Colonic mucosa (tissue), 4 donors: Measurements from ENCODE around the gene PDLIM7. TPM values are rescaled to one million over a fixed set of nuclear protein-coding genes. Genes with fewer than 3 reads are reported as not detected.

Source experiments
- DNase-seq: peaks from one replicate; pipeline ENCODE4 v3.0.0-alpha.2; 2020
- H3K27ac ChIP-seq: fragments of 200-600 bp; one replicate; pipeline ENCODE4 v1.8.0; 2021
- H3K27me3 ChIP-seq: fragments of 200-600 bp; one replicate; pipeline ENCODE4 v1.8.0; 2021
- H3K36me3 ChIP-seq: fragments of 200-600 bp; one replicate; pipeline ENCODE4 v1.8.0; 2021
- H3K4me1 ChIP-seq: fragments of 200-600 bp; one replicate; pipeline ENCODE4 v1.8.0; 2021; ENCODE audit warnings: mild to moderate bottlenecking
- H3K4me3 ChIP-seq: fragments of 200-600 bp; one replicate; pipeline ENCODE4 v1.8.0; 2021
- H3K9ac ChIP-seq, 2 donors: one replicate each; pipeline ENCODE4 v1.7.0; 2013; ENCODE audit warnings: control low read depth in 2 of 2, low read depth in 2 of 2, low read length in 2 of 2
- H3K9me3 ChIP-seq: fragments of 200-600 bp; one replicate; pipeline ENCODE4 v1.8.0; 2021
- intact Hi-C: fragments of 100-400 bp; cut with DNase I; formaldehyde crosslinking; loops from one replicate; pipeline ENCODE4 v1.14.1; 2022
- total RNA-seq, 2 donors: library from RNA; stranded (reverse); fragmentation: NEBNext Ultra II Directional in 1 of 2; extraction: Animal tissue kit (Norgen Biotek cat#: 25700) in 1 of 2; gene quantifications; one replicate each; pipeline ENCODE4 v1.2.1, GENCODE V29; 2021
- TF ChIP-seq, protein P1 (sequence below): fragments of 200-600 bp; IDR thresholded peaks from one replicate; pipeline ENCODE4 v1.8.0; 2022; ENCODE audit warnings: antibody characterized with exemption, mild to moderate bottlenecking
- donor health status: healthy.
- donor health status: DM: no; HTN: no; CAD: no.
- donor health status: DM: no; HTN: no; CAD: no.

PDLIM7 gene
- total RNA-seq, 2 donors from 2014 or later, result 19.7 to 44.9 TPM

DNA sequence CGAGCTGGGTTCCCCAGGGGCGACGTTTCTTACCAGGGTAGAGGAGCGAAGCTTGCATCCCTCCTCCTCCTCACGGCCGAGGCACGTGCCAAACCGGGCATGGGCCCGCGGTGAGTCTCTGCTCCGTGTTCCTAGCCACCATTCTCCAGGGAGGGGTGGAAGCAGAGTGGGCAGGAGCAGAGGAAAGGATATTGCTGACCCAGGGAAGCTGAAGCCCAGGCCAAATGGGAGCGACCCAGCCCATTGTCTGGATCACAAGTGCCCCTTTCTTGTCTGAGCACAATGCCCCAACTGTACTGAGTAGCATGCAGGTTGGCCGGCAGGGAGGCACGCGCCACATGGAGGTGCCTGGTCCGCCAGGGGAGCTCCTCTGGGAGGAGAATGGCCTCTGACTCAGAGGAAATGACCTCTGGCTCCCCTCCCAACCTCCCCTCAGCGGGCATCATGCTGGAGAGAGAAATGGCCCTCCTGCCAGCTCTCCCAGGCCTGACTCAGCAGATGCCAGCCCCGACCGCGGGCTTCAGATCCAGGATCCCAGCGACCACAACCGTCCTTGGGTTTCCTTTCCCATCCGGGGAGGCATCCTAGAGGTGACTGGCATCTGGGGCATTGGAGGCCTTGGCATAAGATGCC, 49.7 kb downstream of the PDLIM7 start:
- H3K9me3 ChIP-seq, result no peaks in the 10 kb centered on the region
- intact Hi-C loops, result no loop called here
- TF ChIP-seq, protein P1, sequence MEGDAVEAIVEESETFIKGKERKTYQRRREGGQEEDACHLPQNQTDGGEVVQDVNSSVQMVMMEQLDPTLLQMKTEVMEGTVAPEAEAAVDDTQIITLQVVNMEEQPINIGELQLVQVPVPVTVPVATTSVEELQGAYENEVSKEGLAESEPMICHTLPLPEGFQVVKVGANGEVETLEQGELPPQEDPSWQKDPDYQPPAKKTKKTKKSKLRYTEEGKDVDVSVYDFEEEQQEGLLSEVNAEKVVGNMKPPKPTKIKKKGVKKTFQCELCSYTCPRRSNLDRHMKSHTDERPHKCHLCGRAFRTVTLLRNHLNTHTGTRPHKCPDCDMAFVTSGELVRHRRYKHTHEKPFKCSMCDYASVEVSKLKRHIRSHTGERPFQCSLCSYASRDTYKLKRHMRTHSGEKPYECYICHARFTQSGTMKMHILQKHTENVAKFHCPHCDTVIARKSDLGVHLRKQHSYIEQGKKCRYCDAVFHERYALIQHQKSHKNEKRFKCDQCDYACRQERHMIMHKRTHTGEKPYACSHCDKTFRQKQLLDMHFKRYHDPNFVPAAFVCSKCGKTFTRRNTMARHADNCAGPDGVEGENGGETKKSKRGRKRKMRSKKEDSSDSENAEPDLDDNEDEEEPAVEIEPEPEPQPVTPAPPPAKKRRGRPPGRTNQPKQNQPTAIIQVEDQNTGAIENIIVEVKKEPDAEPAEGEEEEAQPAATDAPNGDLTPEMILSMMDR, result no peak
- H3K27ac ChIP-seq, result no peak overlapping the region
- no peak overlapping the region for H3K4me3 ChIP-seq
- no peaks in the 10 kb centered on the region for H3K36me3 ChIP-seq
- DNase-seq, result peak; percentile 54
- no peak overlapping the region for H3K9ac ChIP-seq
- H3K27me3 ChIP-seq, result no peaks in the 10 kb centered on the region
- H3K4me1 ChIP-seq, result peaks cover 8% of the 10 kb centered on the region

DNA sequence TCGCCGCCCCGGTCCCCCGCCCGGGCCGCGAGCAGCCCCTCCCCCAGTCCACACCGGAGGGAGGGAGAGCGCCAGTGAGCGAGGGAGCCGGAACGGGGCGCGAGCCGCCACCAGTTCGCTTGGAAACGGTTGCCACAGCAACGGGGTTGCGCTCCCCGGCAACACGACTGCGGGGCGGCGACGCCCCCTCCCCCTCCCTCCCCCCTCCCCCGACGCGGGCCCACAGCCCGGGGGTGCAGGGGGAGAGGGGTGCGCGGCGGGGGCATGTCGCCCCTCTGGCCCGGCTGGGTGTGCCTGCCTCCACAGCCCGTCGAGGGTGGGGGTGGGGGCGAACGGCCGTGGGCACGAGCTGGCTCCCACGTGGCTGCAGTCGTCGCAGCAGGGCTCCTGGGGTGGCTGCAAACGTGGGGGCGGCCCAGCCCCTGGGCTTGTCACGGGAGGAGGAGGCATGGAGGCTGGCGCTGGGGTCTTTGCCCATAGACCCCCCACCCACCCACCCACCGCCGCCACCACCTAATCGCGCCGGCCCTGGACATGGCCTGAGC, 50.3 kb downstream of the PDLIM7 start:
- H3K4me3 ChIP-seq, result peak overlapping the region; percentile 62
- H3K27ac ChIP-seq, result no peak overlapping the region
- H3K36me3 ChIP-seq, result no peaks in the 10 kb centered on the region
- TF ChIP-seq, protein P1, result no peak
- H3K9me3 ChIP-seq, result no peaks in the 10 kb centered on the region
- peak; percentile 65 for DNase-seq
- peak overlapping the region in 1 of 2 donors; percentile 54 for H3K9ac ChIP-seq
- intact Hi-C loops, result no loop called here
- H3K4me1 ChIP-seq, result peaks cover 8% of the 10 kb centered on the region
- H3K27me3 ChIP-seq, result no peaks in the 10 kb centered on the region

DNA sequence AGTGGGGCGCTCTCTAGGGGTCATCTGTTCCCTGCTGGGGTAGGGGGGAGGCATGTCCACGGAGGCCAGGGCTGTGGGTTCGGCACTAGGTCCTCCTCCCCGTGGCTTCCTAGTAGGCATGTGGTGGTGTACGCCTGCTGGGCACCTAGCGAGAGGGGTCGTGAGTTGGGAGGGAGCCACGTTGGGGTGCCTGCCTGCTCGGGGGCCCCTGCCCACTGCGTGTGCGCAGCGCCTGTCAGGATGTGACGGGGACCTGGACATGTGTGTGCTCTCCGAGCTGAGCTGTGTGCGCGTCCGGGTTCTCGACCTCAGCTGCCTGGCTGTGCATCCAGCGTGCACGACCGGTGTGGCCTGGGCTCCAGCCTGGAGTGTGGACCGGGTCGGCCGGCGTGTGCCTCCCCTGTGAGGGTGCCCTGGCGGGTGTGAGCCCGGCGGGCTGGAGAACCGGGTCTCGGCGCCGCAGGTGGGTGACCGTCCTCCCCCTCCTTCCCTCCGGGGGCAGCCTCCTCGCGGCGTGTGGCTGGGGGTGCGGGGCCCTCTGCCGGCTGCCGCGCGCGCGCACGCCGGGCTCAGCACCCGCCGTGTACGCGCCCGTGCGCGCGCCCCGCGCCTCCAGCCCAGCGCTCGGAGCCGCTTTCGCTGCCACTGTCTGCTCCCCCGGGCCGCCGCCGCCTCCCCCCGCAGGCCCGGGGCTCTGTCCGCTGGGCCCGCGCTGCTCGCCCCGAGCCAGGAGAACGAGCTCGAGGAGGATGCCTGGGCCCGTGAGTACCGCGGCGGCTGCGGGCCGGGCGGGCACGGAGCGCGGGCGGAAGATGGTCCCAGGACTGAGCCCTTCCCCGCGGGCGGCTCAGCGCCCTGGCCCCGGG, 51.0 kb downstream of the PDLIM7 start, which contains the start of gene PRR7:
PRR7 (plus strand) TSS at position 615 of the 866 bp plus-strand sequence. CDS start 8,254 bp downstream, outside the sequence.
- no peaks in the 10 kb centered on the region for H3K27me3 ChIP-seq
- intact Hi-C loops, result no loop called here
- peaks cover 8% of the 10 kb centered on the region for H3K4me1 ChIP-seq
- H3K9ac ChIP-seq, result peak within 1 kb of the TSS; percentile 54 to 64
- H3K4me3 ChIP-seq, result peak within 1 kb of the TSS; percentile 62
- peak; percentile 53 for DNase-seq
- H3K27ac ChIP-seq, result no peak within 1 kb of the TSS
- no peaks in the 10 kb centered on the region for H3K9me3 ChIP-seq
- no peaks in the 10 kb centered on the region for H3K36me3 ChIP-seq
- TF ChIP-seq, protein P1, result no peak

DNA sequence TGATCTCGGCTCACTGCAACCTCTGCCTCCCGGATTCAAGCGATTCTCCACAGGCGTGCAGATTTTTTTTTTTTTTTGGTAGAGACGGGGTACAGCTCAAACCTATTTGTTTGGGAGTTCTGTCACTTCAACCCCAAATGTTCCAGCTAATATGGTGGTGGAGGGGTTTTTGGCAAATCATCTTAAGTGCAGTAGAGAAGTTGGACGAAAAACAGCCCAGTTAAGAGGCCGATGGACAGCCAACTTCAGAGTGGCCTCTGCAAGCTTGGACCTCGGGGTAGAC, 51.5 kb downstream of the PDLIM7 start:
- H3K27ac ChIP-seq, result no peak overlapping the region

More for the DNA sequence above, 51.5 kb downstream of the PDLIM7 start:
- no peaks in the 10 kb centered on the region for H3K9me3 ChIP-seq
- no peaks in the 10 kb centered on the region for H3K27me3 ChIP-seq
- no peaks in the 10 kb centered on the region for H3K36me3 ChIP-seq
- intact Hi-C loops, result no loop called here
- H3K9ac ChIP-seq, result peak overlapping the region; percentile 54 to 64
- peaks cover 8% of the 10 kb centered on the region for H3K4me1 ChIP-seq
- TF ChIP-seq, protein P1, result no peak
- H3K4me3 ChIP-seq, result peak overlapping the region; percentile 62
- no peak for DNase-seq
